GM23248 (cell line): ENCODE measurements around the gene FHL2. TPM values are rescaled to one million over a fixed set of nuclear protein-coding genes. Genes with fewer than 3 reads are reported as not detected.

Experiments
- DNase-seq: peaks from one replicate; pipeline ENCODE4 v3.0.0-alpha.2; 2015
- H2AFZ ChIP-seq: fragments of 200-600 bp; sonication (generic); 2 replicates; pipeline ENCODE4 v1.6.1; 2016; ENCODE audit warnings: antibody characterized with exemption
- H3F3A ChIP-seq: fragments of 200-600 bp; sonication (generic); 2 replicates; pipeline ENCODE4 v1.6.1; 2016; ENCODE audit warnings: mild to moderate bottlenecking, antibody characterized with exemption, mixed run types; ENCODE audit not compliant: insufficient read depth
- H3K27ac ChIP-seq: fragments of 200-600 bp; sonication (generic); 2 replicates; pipeline ENCODE4 v1.5.1; 2016; ENCODE audit warnings: mild to moderate bottlenecking
- H3K27me3 ChIP-seq: fragments of 200-600 bp; sonication (generic); replicated peaks from 2 replicates; pipeline ENCODE4 v1.6.1; 2016; ENCODE audit warnings: mild to moderate bottlenecking; ENCODE audit not compliant: insufficient read depth
- H3K36me3 ChIP-seq: fragments of 200-600 bp; sonication (generic); 2 replicates; pipeline ENCODE4 v1.6.1; 2016; ENCODE audit warnings: low read depth, mild to moderate bottlenecking
- H3K4me1 ChIP-seq: fragments of 200-600 bp; sonication (generic); 2 replicates; pipeline ENCODE4 v1.6.1; 2016; ENCODE audit warnings: mild to moderate bottlenecking; ENCODE audit not compliant: insufficient read depth
- H3K4me2 ChIP-seq: fragments of 200-600 bp; sonication (generic); one replicate; pipeline ENCODE4 v1.6.1; 2016; ENCODE audit warnings: mild to moderate bottlenecking; ENCODE audit not compliant: unreplicated experiment
- H3K4me3 ChIP-seq: fragments of 200-600 bp; sonication (generic); 2 replicates; pipeline ENCODE4 v1.5.1; 2016; ENCODE audit warnings: mild to moderate bottlenecking
- H3K79me2 ChIP-seq: fragments of 200-600 bp; sonication (generic); 2 replicates; pipeline ENCODE4 v1.6.1; 2016; ENCODE audit warnings: mild to moderate bottlenecking; ENCODE audit not compliant: insufficient read depth
- H3K9ac ChIP-seq: fragments of 200-600 bp; sonication (generic); 2 replicates; pipeline ENCODE4 v1.6.1; 2016; ENCODE audit warnings: mild to moderate bottlenecking
- H3K9me2 ChIP-seq: fragments of 200-600 bp; sonication (generic); 2 replicates; pipeline ENCODE4 v1.6.1; 2016; ENCODE audit warnings: mixed run types, mild to moderate bottlenecking, moderate library complexity; ENCODE audit not compliant: insufficient read depth
- H3K9me3 ChIP-seq: fragments of 200-600 bp; sonication (generic); one replicate; pipeline ENCODE4 v1.6.1; 2017; ENCODE audit warnings: low read depth
- H4K20me1 ChIP-seq: fragments of 200-600 bp; sonication (generic); 2 replicates; pipeline ENCODE4 v1.6.0; 2016; ENCODE audit not compliant: insufficient read depth
- EZH2 ChIP-seq: fragments of 200-600 bp; sonication (generic); IDR thresholded peaks from 2 replicates; pipeline ENCODE4 v1.6.1; 2018; ENCODE audit warnings: antibody characterized with exemption, mild to moderate bottlenecking; ENCODE audit not compliant: insufficient read depth, poor library complexity, severe bottlenecking
- EZH2phosphoT487 ChIP-seq: fragments of 200-600 bp; sonication (generic); IDR thresholded peaks from 2 replicates; pipeline ENCODE4 v1.6.1; 2018; ENCODE audit warnings: antibody characterized with exemption, moderate library complexity, mild to moderate bottlenecking, low read depth; ENCODE audit not compliant: insufficient read depth
- WGBS, 2 experiments: methylation state at CpG; one replicate each; pipeline ENCODE4 v1.1.6; 2015 to 2017; ENCODE audit warnings: low lambda C conversion rate in 2 of 2, low coverage in 1 of 2; ENCODE audit errors: missing lambda C conversion rate in 2 of 2; 5-methylcytosine and 5-hydroxymethylcytosine counted together
- in situ Hi-C: fragments of 300-500 bp; cut with MboI; formaldehyde crosslinking; loops from 2 replicates; pipeline ENCODE4 v1.15.0; 2020
- polyA plus RNA-seq: library from polyadenylated mRNA; unstranded; fragments of >200 nt; fragmentation: Nextera tagmentation; extraction: Ambion mirVana; gene quantifications from 2 replicates; pipeline ENCODE4 v1.2.1, GENCODE V29; 2016
- total RNA-seq: library from RNA; depleted of rRNA; stranded (reverse); fragments of >200 nt; shearing (Covaris generic); gene quantifications from 2 replicates; pipeline ENCODE4 v1.2.3, GENCODE V29; 2014

The FHL2 gene
- total and polyA plus RNA-seq, 2 experiments from 2014 or later, result 404 to 598 TPM

- no peak for DNase-seq
- Histone ChIP-seq H3F3A (peaks cover 95% of the 10 kb centered on the region), H3K9me2 (no peaks in the 10 kb centered on the region), H3K4me2 (no peak overlapping the region), H4K20me1 (peaks cover 7% of the 10 kb centered on the region; the same call in 1 of the 2 replicates), H3K4me1 (peaks cover 53% of the 10 kb centered on the region), H3K27ac (peak overlapping the region; percentile 56), H3K9ac (no peak overlapping the region), H3K27me3 (no peaks in the 10 kb centered on the region), H3K4me3 (no peak overlapping the region), H3K36me3 (peaks cover 94% of the 10 kb centered on the region), H3K79me2 (peaks cover 100% of the 10 kb centered on the region), H2AFZ (no peak overlapping the region), H3K9me3 (no peaks in the 10 kb centered on the region)
- in situ Hi-C loops, result no loop called here
- 97 to 99% methylated on average over 8 of the region's 8 CpGs for WGBS, 2 experiments
- TF ChIP-seq EZH2phosphoT487 (no peak), EZH2 (no peak)
Observed at GRCh38 chr2:105383432-105384166, 15.3 kb downstream of the FHL2 start.

DNA sequence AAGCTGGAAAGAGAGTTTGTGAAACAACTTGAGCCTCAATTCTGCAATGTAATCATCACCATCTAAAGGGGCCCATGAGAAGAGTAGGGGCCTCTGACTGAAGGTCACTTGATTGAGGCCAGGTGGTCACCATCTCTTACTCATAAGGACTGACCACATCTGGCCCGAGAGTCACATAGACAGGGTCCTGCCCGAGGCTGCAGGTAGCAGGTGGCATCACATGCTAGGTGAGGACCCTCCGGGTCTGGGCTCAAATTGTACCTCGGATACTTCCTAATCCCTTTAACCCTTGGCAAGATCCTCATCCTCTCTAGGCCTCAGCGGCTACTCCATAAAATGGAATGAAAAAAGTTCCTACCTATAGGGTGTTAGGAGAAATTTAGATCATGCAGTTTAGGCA is 16.7 kb downstream of the FHL2 start:
- Histone ChIP-seq H3K4me1 (peaks cover 53% of the 10 kb centered on the region), H3K9me3 (no peaks in the 10 kb centered on the region), H2AFZ (no peak overlapping the region), H3F3A (peaks cover 95% of the 10 kb centered on the region), H3K9ac (no peak overlapping the region), H3K4me2 (no peak overlapping the region), H3K36me3 (peaks cover 94% of the 10 kb centered on the region), H3K9me2 (no peaks in the 10 kb centered on the region), H3K27me3 (no peaks in the 10 kb centered on the region), H3K79me2 (peaks cover 100% of the 10 kb centered on the region), H4K20me1 (no peaks in the 10 kb centered on the region; the same call in 1 of the 2 replicates), H3K4me3 (no peak overlapping the region), H3K27ac (peak overlapping the region; percentile 56; the same call in 1 of the 2 replicates)
- in situ Hi-C loops, result no loop called here
- WGBS, 2 experiments, result 95% methylated on average over 5 of the region's 5 CpGs
- no peak for DNase-seq
- TF ChIP-seq EZH2 (no peak), EZH2phosphoT487 (no peak)

GRCh38 chr2:105381101-105381668 is 17.7 kb downstream of the FHL2 start:
- Histone ChIP-seq H3K4me3 (no peak overlapping the region), H3K4me2 (peak overlapping the region; percentile 8), H3K36me3 (peaks cover 96% of the 10 kb centered on the region), H4K20me1 (peaks cover 5% of the 10 kb centered on the region; the same call in 1 of the 2 replicates), H3K27me3 (no peaks in the 10 kb centered on the region), H3K79me2 (peaks cover 100% of the 10 kb centered on the region), H3K9ac (peak overlapping the region; percentile 19; the same call in 1 of the 2 replicates), H3K4me1 (peaks cover 63% of the 10 kb centered on the region), H3K9me3 (no peaks in the 10 kb centered on the region), H3K9me2 (no peaks in the 10 kb centered on the region), H3F3A (peaks cover 98% of the 10 kb centered on the region), H2AFZ (no peak overlapping the region), H3K27ac (peak overlapping the region; percentile 56)
- peak; percentile 6 for DNase-seq
- 71 to 78% methylated on average over 14 of the region's 14 CpGs for WGBS, 2 experiments
- in situ Hi-C loops, result no loop called here
- TF ChIP-seq EZH2phosphoT487 (no peak), EZH2 (no peak)

DNA sequence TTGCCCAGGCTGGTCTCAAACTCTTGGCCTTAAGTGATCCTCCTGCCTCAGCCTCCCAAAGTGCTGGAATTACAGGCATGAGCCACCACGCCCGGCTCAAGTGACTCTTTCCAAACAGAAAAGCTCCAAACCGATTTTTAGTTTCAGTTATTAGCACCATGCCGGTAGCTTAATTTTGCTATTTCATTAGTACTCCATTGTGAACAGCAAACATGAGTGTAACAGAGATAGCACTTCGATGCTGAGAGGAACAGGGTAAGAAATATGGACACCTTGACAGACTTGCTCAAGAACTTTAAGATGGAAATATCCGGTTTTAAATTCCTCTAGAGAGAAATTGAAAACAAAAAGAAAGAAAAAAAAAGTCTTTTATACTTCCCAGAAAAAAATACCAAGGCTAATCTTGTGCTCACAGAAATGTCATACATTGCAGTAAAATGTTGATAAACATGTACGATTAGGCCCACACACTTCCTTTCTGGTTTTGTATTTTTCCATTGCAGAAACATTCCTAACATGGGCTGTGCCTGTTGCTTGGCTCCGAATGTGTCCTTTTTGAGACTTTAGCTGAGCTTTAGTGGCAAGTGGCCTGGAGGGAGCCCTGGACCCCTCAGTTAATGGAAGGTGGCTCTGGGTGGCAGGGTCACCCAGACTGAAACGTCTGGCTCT is 18.3 kb downstream of the FHL2 start:
- Histone ChIP-seq H3K4me3 (no peak overlapping the region), H3K4me1 (peaks cover 69% of the 10 kb centered on the region), H2AFZ (no peak overlapping the region), H3K9ac (peak overlapping the region; percentile 19; the same call in 1 of the 2 replicates), H3K27ac (peak overlapping the region; percentile 56), H3K9me2 (no peaks in the 10 kb centered on the region), H4K20me1 (peaks cover 8% of the 10 kb centered on the region; the same call in 1 of the 2 replicates), H3F3A (peaks cover 99% of the 10 kb centered on the region), H3K79me2 (peaks cover 100% of the 10 kb centered on the region), H3K36me3 (peaks cover 96% of the 10 kb centered on the region), H3K9me3 (no peaks in the 10 kb centered on the region), H3K4me2 (peak overlapping the region; percentile 8), H3K27me3 (no peaks in the 10 kb centered on the region)
- no peak for TF ChIP-seq EZH2
- no peak for TF ChIP-seq EZH2phosphoT487
- in situ Hi-C loops, result no loop called here
- DNase-seq, result peak; percentile 38
- 59 to 65% methylated on average over 9 of the region's 9 CpGs for whole genome bisulfite sequencing, 2 experiments
